HEK293 (cell line): ENCODE data around the gene NR2F2.

ENCODE experiments used
- CTCF ChIP-seq: fragments of 450-650 bp; formaldehyde crosslinking; IDR thresholded peaks from 2 replicates; pipeline ENCODE4 v1.5.1; 2016; ENCODE audit warnings: missing biosample characterization, missing genetic modification characterization
- ZBTB26 ChIP-seq: fragments of 450-650 bp; formaldehyde crosslinking; optimal IDR thresholded peaks from 2 replicates; pipeline ENCODE3; 2016; ENCODE audit warnings: missing biosample characterization, mild to moderate bottlenecking, missing genetic modification characterization
- ZBTB48 ChIP-seq: fragments of 450-650 bp; formaldehyde crosslinking; IDR thresholded peaks from 2 replicates; pipeline ENCODE4 v1.5.1; 2016; ENCODE audit warnings: missing biosample characterization, missing genetic modification characterization
- ZNF114 ChIP-seq: fragments of 450-650 bp; formaldehyde crosslinking; IDR thresholded peaks from 2 replicates; pipeline ENCODE4 v1.5.0; 2017; ENCODE audit warnings: missing biosample characterization, missing genetic modification characterization
- ZNF174 ChIP-seq: fragments of 450-650 bp; formaldehyde crosslinking; IDR thresholded peaks from 2 replicates; pipeline ENCODE4 v1.5.0; 2017; ENCODE audit warnings: missing biosample characterization, mild to moderate bottlenecking, missing genetic modification characterization
- ZNF274 ChIP-seq, 2 experiments: fragments of 200-500 bp in 1 of 2; fragments of 450-650 bp in 1 of 2; sonication (Bioruptor generic) in 1 of 2; formaldehyde crosslinking in 1 of 2; IDR thresholded peaks; 2 replicates each; pipeline versions ENCODE4 v1.5.1 to v1.6.1; 2014 to 2016; ENCODE audit warnings: borderline replicate concordance in 1 of 2, inconsistent platforms in 1 of 2, low read length in 1 of 2, missing biosample characterization in 1 of 2, missing genetic modification characterization in 1 of 2
- ZNF362 ChIP-seq: fragments of 450-650 bp; formaldehyde crosslinking; IDR thresholded peaks from 2 replicates; pipeline ENCODE4 v1.5.1; 2016; ENCODE audit warnings: missing biosample characterization, missing genetic modification characterization

GRCh38 chr15:96307856-96308394, 22.6 kb upstream of the NR2F2 start:
- no peak for TF ChIP-seq ZNF114 (tag by site-specific recombination)
- no peak for TF ChIP-seq ZBTB48 (tag by site-specific recombination)
- no peak for TF ChIP-seq CTCF
- no peak for TF ChIP-seq ZNF362 (tag by site-specific recombination)
- no peak for TF ChIP-seq ZNF174
- no peak for TF ChIP-seq ZNF274 (IDR thresholded peaks at IDR 0.05; ENCODE audit: low read length)
- TF ChIP-seq ZNF274 (tag by site-specific recombination; IDR thresholded peaks at IDR 0.05; ENCODE audit: borderline replicate concordance) = no peak
- TF ChIP-seq ZBTB26 (tag by site-specific recombination) = no peak
